MM.1S (cell line): ENCODE measurements around the gene ARHGAP26.

Source experiments
- EZH2phosphoT487 ChIP-seq: fragments of 300-600 bp; sonication (generic); IDR thresholded peaks from 2 replicates; pipeline ENCODE4 v1.6.1; 2018; ENCODE audit warnings: antibody characterized with exemption, low read length
- TF ChIP-seq, protein P1 (sequence below): fragments of 300-600 bp; sonication (generic); IDR thresholded peaks from 2 replicates; pipeline ENCODE4 v1.5.1; 2016; ENCODE audit warnings: antibody characterized with exemption, low read length, mixed read lengths

GRCh38 chr5:143267186-143267585 is 497.0 kb downstream of the ARHGAP26 start:
- TF ChIP-seq, protein P1, sequence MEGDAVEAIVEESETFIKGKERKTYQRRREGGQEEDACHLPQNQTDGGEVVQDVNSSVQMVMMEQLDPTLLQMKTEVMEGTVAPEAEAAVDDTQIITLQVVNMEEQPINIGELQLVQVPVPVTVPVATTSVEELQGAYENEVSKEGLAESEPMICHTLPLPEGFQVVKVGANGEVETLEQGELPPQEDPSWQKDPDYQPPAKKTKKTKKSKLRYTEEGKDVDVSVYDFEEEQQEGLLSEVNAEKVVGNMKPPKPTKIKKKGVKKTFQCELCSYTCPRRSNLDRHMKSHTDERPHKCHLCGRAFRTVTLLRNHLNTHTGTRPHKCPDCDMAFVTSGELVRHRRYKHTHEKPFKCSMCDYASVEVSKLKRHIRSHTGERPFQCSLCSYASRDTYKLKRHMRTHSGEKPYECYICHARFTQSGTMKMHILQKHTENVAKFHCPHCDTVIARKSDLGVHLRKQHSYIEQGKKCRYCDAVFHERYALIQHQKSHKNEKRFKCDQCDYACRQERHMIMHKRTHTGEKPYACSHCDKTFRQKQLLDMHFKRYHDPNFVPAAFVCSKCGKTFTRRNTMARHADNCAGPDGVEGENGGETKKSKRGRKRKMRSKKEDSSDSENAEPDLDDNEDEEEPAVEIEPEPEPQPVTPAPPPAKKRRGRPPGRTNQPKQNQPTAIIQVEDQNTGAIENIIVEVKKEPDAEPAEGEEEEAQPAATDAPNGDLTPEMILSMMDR, result no peak
- no peak for TF ChIP-seq EZH2phosphoT487
